ENCODE measurements around the gene ADAM23.

The ADAM23 gene, protein sequence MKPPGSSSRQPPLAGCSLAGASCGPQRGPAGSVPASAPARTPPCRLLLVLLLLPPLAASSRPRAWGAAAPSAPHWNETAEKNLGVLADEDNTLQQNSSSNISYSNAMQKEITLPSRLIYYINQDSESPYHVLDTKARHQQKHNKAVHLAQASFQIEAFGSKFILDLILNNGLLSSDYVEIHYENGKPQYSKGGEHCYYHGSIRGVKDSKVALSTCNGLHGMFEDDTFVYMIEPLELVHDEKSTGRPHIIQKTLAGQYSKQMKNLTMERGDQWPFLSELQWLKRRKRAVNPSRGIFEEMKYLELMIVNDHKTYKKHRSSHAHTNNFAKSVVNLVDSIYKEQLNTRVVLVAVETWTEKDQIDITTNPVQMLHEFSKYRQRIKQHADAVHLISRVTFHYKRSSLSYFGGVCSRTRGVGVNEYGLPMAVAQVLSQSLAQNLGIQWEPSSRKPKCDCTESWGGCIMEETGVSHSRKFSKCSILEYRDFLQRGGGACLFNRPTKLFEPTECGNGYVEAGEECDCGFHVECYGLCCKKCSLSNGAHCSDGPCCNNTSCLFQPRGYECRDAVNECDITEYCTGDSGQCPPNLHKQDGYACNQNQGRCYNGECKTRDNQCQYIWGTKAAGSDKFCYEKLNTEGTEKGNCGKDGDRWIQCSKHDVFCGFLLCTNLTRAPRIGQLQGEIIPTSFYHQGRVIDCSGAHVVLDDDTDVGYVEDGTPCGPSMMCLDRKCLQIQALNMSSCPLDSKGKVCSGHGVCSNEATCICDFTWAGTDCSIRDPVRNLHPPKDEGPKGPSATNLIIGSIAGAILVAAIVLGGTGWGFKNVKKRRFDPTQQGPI

DNA sequence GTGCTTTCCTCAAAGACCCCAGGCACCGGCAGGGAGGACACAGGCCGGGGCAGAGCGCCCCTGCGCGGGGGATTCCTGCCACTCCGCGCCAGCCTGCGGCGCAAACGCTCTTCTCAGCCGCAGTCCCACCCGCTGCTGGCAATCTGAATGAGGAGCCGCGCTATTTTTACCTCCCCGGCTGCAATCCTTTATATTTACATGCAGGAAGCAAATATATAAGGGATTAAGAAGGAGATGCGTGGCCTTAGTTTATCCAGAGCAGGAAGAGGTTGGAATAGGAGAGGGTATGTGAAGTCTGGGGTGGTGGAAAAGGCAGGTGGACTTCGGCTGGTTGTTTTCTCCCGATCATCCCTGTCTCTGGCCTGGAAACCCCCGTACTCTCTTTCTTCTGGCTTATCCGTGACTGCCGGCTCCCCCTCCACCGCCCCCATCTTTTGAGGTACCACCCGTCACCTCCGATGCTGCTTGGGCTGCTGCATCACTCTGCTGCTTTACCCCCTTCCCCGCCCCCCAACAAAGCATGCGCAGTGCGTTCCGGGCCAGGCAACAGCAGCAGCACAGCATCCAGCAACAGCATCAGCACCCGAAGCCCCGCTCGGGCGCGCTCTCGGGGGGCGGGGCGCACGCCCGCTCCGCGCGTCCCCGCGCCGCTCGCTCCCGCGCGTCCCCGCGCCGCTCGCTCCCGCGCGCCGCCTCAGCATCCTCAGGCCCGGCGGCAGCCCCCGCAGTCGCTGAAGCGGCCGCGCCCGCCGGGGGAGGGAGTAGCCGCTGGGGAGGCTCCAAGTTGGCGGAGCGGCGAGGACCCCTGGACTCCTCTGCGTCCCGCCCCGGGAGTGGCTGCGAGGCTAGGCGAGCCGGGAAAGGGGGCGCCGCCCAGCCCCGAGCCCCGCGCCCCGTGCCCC is at the start of gene ADAM23:
Gene ADAM23, plus strand, starts transcription at position 700 of the 902 bp plus-strand sequence. CDS start 335 bp downstream, outside the sequence.
- TF ChIP-seq EGR1 (IDR thresholded peaks at IDR 0.05) (no peak), ZBTB7A (IDR thresholded peaks at IDR 0.05; ENCODE audit: low read depth) (peak; percentile 19; the same call in 1 of the 2 replicates), FOXM1 (IDR thresholded peaks at IDR 0.05; ENCODE audit: borderline replicate concordance, low read depth) (no peak), CEBPB (IDR thresholded peaks at IDR 0.05) (no peak), RAD21 (IDR thresholded peaks at IDR 0.05; ENCODE audit: low read depth) (no peak), TCF12 (IDR thresholded peaks at IDR 0.05; ENCODE audit: low read depth) (no peak)
- TF ChIP-seq, protein P1, sequence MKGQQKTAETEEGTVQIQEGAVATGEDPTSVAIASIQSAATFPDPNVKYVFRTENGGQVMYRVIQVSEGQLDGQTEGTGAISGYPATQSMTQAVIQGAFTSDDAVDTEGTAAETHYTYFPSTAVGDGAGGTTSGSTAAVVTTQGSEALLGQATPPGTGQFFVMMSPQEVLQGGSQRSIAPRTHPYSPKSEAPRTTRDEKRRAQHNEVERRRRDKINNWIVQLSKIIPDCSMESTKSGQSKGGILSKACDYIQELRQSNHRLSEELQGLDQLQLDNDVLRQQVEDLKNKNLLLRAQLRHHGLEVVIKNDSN (IDR thresholded peaks at IDR 0.05), result no peak

DNA sequence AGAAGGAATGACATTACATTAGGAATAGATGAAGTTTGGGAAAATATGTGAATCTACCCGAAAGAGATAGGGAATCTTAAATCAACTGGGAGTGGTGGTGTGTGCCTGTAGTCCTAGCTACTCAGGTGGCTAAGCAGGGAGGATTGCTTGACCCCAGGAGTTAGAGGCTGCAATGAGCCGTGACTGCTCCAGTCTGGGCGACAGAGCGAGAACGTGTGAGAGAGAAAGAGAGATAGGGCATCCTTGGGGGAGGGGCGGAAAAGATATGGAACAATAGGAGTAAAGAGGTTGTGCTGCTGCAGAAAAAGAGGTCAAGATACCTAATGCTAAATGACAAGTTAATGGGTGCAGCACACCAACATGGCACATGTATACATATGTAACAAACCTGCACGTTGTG is 47.1 kb upstream of the ADAM23 start:
- TF ChIP-seq, protein P2, sequence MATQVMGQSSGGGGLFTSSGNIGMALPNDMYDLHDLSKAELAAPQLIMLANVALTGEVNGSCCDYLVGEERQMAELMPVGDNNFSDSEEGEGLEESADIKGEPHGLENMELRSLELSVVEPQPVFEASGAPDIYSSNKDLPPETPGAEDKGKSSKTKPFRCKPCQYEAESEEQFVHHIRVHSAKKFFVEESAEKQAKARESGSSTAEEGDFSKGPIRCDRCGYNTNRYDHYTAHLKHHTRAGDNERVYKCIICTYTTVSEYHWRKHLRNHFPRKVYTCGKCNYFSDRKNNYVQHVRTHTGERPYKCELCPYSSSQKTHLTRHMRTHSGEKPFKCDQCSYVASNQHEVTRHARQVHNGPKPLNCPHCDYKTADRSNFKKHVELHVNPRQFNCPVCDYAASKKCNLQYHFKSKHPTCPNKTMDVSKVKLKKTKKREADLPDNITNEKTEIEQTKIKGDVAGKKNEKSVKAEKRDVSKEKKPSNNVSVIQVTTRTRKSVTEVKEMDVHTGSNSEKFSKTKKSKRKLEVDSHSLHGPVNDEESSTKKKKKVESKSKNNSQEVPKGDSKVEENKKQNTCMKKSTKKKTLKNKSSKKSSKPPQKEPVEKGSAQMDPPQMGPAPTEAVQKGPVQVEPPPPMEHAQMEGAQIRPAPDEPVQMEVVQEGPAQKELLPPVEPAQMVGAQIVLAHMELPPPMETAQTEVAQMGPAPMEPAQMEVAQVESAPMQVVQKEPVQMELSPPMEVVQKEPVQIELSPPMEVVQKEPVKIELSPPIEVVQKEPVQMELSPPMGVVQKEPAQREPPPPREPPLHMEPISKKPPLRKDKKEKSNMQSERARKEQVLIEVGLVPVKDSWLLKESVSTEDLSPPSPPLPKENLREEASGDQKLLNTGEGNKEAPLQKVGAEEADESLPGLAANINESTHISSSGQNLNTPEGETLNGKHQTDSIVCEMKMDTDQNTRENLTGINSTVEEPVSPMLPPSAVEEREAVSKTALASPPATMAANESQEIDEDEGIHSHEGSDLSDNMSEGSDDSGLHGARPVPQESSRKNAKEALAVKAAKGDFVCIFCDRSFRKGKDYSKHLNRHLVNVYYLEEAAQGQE (IDR thresholded peaks at IDR 0.05; ENCODE audit: low read depth), result no peak
- TF ChIP-seq TAF1 (IDR thresholded peaks at IDR 0.05; ENCODE audit: low read depth), result no peak
- TF ChIP-seq EGR1 (IDR thresholded peaks at IDR 0.05), result no peak
- TF ChIP-seq, protein P1 (IDR thresholded peaks at IDR 0.05), result no peak
- no peak for TF ChIP-seq MAX (IDR thresholded peaks at IDR 0.05)
- no peak for TF ChIP-seq TEAD4 (IDR thresholded peaks at IDR 0.05)
- no peak for TF ChIP-seq CEBPB (IDR thresholded peaks at IDR 0.05)
- TF ChIP-seq CREB1 (IDR thresholded peaks at IDR 0.05; ENCODE audit: low read depth), result no peak
- TF ChIP-seq RAD21 (IDR thresholded peaks at IDR 0.05; ENCODE audit: low read depth), result no peak
- no peak for TF ChIP-seq ZBTB7A (IDR thresholded peaks at IDR 0.05; ENCODE audit: low read depth)
- no peak for TF ChIP-seq EP300 (IDR thresholded peaks at IDR 0.05; ENCODE audit: borderline replicate concordance)
- TF ChIP-seq FOXM1 (IDR thresholded peaks at IDR 0.05; ENCODE audit: borderline replicate concordance, low read depth), result no peak
- no peak for TF ChIP-seq YY1 (IDR thresholded peaks at IDR 0.05; ENCODE audit: low read depth)
- TF ChIP-seq TCF12 (IDR thresholded peaks at IDR 0.05; ENCODE audit: low read depth), result no peak
- no peak for TF ChIP-seq NFIC (IDR thresholded peaks at IDR 0.05)

DNA sequence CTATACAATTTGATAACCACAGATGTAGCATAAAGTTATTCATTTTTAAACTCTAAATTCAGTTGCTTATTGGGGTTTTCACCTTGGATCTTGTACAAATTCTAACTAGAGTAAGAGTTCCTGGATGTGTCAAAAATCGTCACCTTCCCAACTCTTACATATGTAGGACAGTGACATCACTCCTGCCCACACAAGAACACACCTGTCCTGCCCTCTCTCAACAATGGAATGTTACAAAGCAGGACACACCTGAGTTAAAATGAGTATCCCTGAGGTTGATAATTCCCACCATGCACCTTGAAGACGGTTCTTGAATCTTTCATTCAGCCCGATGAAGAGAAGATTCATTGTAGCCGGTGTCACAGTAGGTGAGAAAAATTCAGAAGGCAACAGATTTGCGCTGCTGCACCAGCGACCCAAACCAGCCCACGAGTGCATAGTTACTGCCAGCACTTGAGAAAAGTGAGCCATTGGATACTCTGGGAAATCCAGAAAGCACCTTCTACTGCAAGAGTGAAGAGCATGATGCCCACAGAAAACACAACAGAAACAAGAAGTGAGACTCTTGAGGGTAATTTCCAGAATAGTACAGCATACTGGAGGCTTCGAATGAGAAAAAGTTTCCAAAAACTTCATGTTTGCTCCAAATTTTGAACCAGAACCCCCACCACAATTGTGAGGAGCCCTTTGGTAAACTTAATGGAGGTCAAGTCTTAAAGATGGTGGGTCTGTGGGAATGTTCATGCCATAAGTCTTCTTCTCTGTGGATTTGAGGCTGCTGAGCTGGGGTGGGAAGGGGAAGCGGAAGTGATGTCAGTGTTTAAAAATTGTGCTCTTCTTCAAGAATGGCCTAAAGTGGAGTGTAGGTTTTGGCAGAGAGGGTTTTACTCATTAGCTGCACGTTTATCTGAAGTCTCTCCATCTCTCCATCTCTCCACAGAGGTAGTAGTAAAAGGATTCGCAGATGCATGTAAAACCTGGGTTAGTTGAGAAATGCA is 34.7 kb upstream of the ADAM23 start:
- no peak for TF ChIP-seq TAF1 (IDR thresholded peaks at IDR 0.05; ENCODE audit: low read depth)
- TF ChIP-seq, protein P2 (IDR thresholded peaks at IDR 0.05; ENCODE audit: low read depth), result no peak
- no peak for TF ChIP-seq NFIC (IDR thresholded peaks at IDR 0.05)
- TF ChIP-seq, protein P1 (IDR thresholded peaks at IDR 0.05), result no peak
- no peak for TF ChIP-seq MAX (IDR thresholded peaks at IDR 0.05)

Data from Ishikawa (cell line).